Chondrocyte (in vitro differentiated cells): ENCODE data around the gene PHACTR1. TPM values are rescaled to one million over a fixed set of nuclear protein-coding genes. Genes with fewer than 3 reads are reported as not detected.

Source experiments
- DNase-seq: peaks from one replicate; pipeline ENCODE4 v3.0.0; 2021; ENCODE audit warnings: mixed read lengths, low spot score
- H3K27ac Mint-ChIP-seq: one replicate; pipeline ENCODE4 v1.8.0; 2021; ENCODE audit warnings: mild to moderate bottlenecking, moderate library complexity, mixed read lengths; ENCODE audit not compliant: unreplicated experiment
- H3K27me3 Mint-ChIP-seq: 2 replicates; pipeline ENCODE4 v1.8.0; 2021; ENCODE audit warnings: low read depth, mixed read lengths
- H3K36me3 Mint-ChIP-seq: 2 replicates; pipeline ENCODE4 v1.8.0; 2021; ENCODE audit warnings: low read depth, mixed read lengths
- H3K4me1 Mint-ChIP-seq: 2 replicates; pipeline ENCODE4 v1.8.0; 2021; ENCODE audit warnings: low read depth, mild to moderate bottlenecking, mixed read lengths
- H3K4me3 Mint-ChIP-seq: one replicate; pipeline ENCODE4 v1.8.0; 2021; ENCODE audit warnings: mild to moderate bottlenecking, moderate library complexity, mixed read lengths; ENCODE audit not compliant: unreplicated experiment
- H3K9me3 Mint-ChIP-seq: 2 replicates; pipeline ENCODE4 v1.8.0; 2021; ENCODE audit warnings: low read depth, mixed read lengths
- CTCF ChIP-seq: fragments of 200-600 bp; sonication (generic); IDR thresholded peaks from 2 replicates; pipeline ENCODE4 v1.5.0; 2021; ENCODE audit warnings: antibody characterized with exemption, mild to moderate bottlenecking, moderate library complexity
- total RNA-seq: library from RNA; stranded (reverse); gene quantifications from 3 replicates; pipeline ENCODE4 v1.2.1, GENCODE V29; 2021

PHACTR1 gene
- total RNA-seq, 1 donor from 2014 or later = 2.1 TPM

- no peak overlapping the region for H3K27ac Mint-ChIP-seq
- no peak for TF ChIP-seq CTCF
- no peak for DNase-seq
- H3K36me3 Mint-ChIP-seq = no peaks in the 10 kb centered on the region
- peaks cover 16% of the 10 kb centered on the region for H3K4me1 Mint-ChIP-seq
- H3K9me3 Mint-ChIP-seq = no peaks in the 10 kb centered on the region
- no peak overlapping the region for H3K4me3 Mint-ChIP-seq
- peaks cover 1% of the 10 kb centered on the region for H3K27me3 Mint-ChIP-seq
These were observed 246.0 kb downstream of the PHACTR1 start for GRCh38 chr6:12962529-12962928.

- TF ChIP-seq CTCF = no peak
- no peak for DNase-seq
- no peaks in the 10 kb centered on the region for H3K9me3 Mint-ChIP-seq
- H3K27me3 Mint-ChIP-seq = peaks cover 1% of the 10 kb centered on the region
- H3K4me1 Mint-ChIP-seq = peaks cover 12% of the 10 kb centered on the region
- H3K4me3 Mint-ChIP-seq = no peak overlapping the region
- H3K36me3 Mint-ChIP-seq = no peaks in the 10 kb centered on the region
- no peak overlapping the region for H3K27ac Mint-ChIP-seq
These were observed 246.4 kb downstream of the PHACTR1 start for GRCh38 chr6:12962987-12963386.

- peaks cover 7% of the 10 kb centered on the region for H3K4me1 Mint-ChIP-seq
- no peaks in the 10 kb centered on the region for H3K36me3 Mint-ChIP-seq
- H3K4me3 Mint-ChIP-seq = no peak overlapping the region
- H3K27me3 Mint-ChIP-seq = peaks cover 1% of the 10 kb centered on the region
- DNase-seq = no peak
- no peak for TF ChIP-seq CTCF
- no peaks in the 10 kb centered on the region for H3K9me3 Mint-ChIP-seq
- H3K27ac Mint-ChIP-seq = no peak overlapping the region
These were observed 247.0 kb downstream of the PHACTR1 start for GRCh38 chr6:12963567-12963966.

- H3K36me3 Mint-ChIP-seq = no peaks in the 10 kb centered on the region
- TF ChIP-seq CTCF = no peak
- no peaks in the 10 kb centered on the region for H3K27me3 Mint-ChIP-seq
- H3K4me1 Mint-ChIP-seq = peaks cover 5% of the 10 kb centered on the region
- H3K9me3 Mint-ChIP-seq = no peaks in the 10 kb centered on the region
- no peak overlapping the region for H3K4me3 Mint-ChIP-seq
- no peak for DNase-seq
- no peak overlapping the region for H3K27ac Mint-ChIP-seq
These were observed 251.1 kb downstream of the PHACTR1 start for GRCh38 chr6:12967686-12968085.

GRCh38 chr6:12968290-12968689 is 251.7 kb downstream of the PHACTR1 start:
- Mint-ChIP-seq H3K27ac (no peak overlapping the region), H3K4me3 (no peak overlapping the region), H3K27me3 (no peaks in the 10 kb centered on the region)

More at GRCh38 chr6:12968290-12968689, 251.7 kb downstream of the PHACTR1 start:
- Mint-ChIP-seq H3K36me3 (no peaks in the 10 kb centered on the region), H3K4me1 (peaks cover 3% of the 10 kb centered on the region), H3K9me3 (no peaks in the 10 kb centered on the region)
- no peak for DNase-seq
- no peak for TF ChIP-seq CTCF
